HEK293T (cell line): ENCODE results near the gene R3HCC1L.

Source experiments
- ARNT ChIP-seq: fragments of 450-650 bp; IDR thresholded peaks from 2 replicates; pipeline ENCODE4 v1.6.1; 2017; ENCODE audit warnings: mild to moderate bottlenecking
- BHLHE40 ChIP-seq: fragments of 450-650 bp; IDR thresholded peaks from 2 replicates; pipeline ENCODE4 v1.6.1; 2016; ENCODE audit warnings: mild to moderate bottlenecking, moderate library complexity, borderline replicate concordance
- CTBP1 ChIP-seq: fragments of 450-650 bp; IDR thresholded peaks from 2 replicates; pipeline ENCODE4 v1.6.1; 2016; ENCODE audit warnings: borderline replicate concordance
- ELF4 ChIP-seq: fragments of 450-650 bp; IDR thresholded peaks from 2 replicates; pipeline ENCODE4 v1.6.1; 2017; ENCODE audit warnings: antibody characterized with exemption
- FOXA1 ChIP-seq: fragments of 450-650 bp; IDR thresholded peaks from 2 replicates; pipeline ENCODE4 v1.6.1; 2016; ENCODE audit warnings: mild to moderate bottlenecking
- FOXK2 ChIP-seq: fragments of 450-650 bp; IDR thresholded peaks from 2 replicates; pipeline ENCODE4 v1.6.1; 2016; ENCODE audit warnings: mild to moderate bottlenecking
- FOXM1 ChIP-seq: fragments of 450-650 bp; IDR thresholded peaks from 2 replicates; pipeline ENCODE4 v1.6.1; 2017; ENCODE audit warnings: mild to moderate bottlenecking, borderline replicate concordance
- HDGF ChIP-seq: fragments of 450-650 bp; IDR thresholded peaks from 2 replicates; pipeline ENCODE4 v1.6.1; 2017; ENCODE audit warnings: antibody characterized with exemption, borderline replicate concordance
- L3MBTL2 ChIP-seq: fragments of 450-650 bp; conservative IDR thresholded peaks from 2 replicates; pipeline ENCODE4 v1.6.1; 2016; ENCODE audit warnings: mild to moderate bottlenecking
- PKNOX1 ChIP-seq: fragments of 450-650 bp; IDR thresholded peaks from 2 replicates; pipeline ENCODE4 v1.6.1; 2016
- SP1 ChIP-seq: fragments of 450-650 bp; IDR thresholded peaks from 2 replicates; pipeline ENCODE4 v1.6.1; 2017
- SUZ12 ChIP-seq: fragments of 450-650 bp; IDR thresholded peaks from 2 replicates; pipeline ENCODE4 v1.6.1; 2016; ENCODE audit warnings: mild to moderate bottlenecking
- TARDBP ChIP-seq: fragments of 450-650 bp; IDR thresholded peaks from 2 replicates; pipeline ENCODE4 v1.6.1; 2016
- ZNF384 ChIP-seq: fragments of 450-650 bp; IDR thresholded peaks from 2 replicates; pipeline ENCODE4 v1.6.1; 2016

GRCh38 chr10:98231417-98231816, 97.0 kb downstream of the R3HCC1L start:
- TF ChIP-seq L3MBTL2 (no peak), TARDBP (no peak), FOXA1 (no peak), BHLHE40 (no peak), FOXM1 (no peak), SP1 (no peak), FOXK2 (no peak), SUZ12 (no peak), PKNOX1 (no peak), ELF4 (no peak), ZNF384 (no peak), HDGF (no peak), CTBP1 (no peak), ARNT (no peak)
